ENCODE measurements around the gene NET1. TPM values are rescaled to one million over a fixed set of nuclear protein-coding genes. Genes with fewer than 3 reads are reported as not detected.

NET1 gene
- polyA plus RNA-seq, 1 experiment = 62.5 TPM

DNA sequence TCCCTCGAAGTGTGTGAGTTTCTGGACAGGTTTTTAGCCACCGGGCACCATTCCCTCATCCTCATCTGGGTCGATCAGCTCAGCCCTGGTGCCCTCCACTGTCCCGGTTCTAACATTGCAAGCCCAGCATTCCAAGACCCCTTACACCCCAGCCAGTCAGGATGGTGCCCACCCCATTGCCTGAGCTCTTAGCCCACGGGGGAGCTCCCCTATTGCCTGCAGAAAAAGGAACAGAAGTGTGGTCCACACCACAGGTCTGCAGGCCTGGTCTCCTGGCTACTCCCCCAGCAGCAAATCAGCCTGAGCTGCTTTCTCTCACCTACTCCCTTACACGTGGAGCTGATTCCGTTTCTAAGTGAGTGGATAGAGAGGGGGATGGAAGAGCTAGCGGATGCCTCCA lies 82.3 kb downstream of the NET1 start:
- ChIA-PET CTCF (interaction anchor here (0.6 kb wide), 1 partner anchor 1426 kb away, joined by 3 read pairs; no protein-coding TSS in a partner anchor), POLR2A (interaction anchor here (0.7 kb wide), 1 partner anchor 78 kb away, joined by 4 read pairs; no protein-coding TSS in a partner anchor)
- H3K27me3 ChIP-seq (ENCODE audit: control insufficient read depth, insufficient read depth, low read length) = no peaks in the 10 kb centered on the region; the same call in 1 of the 2 replicates
- no peaks in the 10 kb centered on the region for H3K36me3 ChIP-seq (ENCODE audit: control insufficient read depth, insufficient read depth, low read length)
- DNase-seq (ENCODE audit: low read depth) = no peak
- TF ChIP-seq, protein P1, sequence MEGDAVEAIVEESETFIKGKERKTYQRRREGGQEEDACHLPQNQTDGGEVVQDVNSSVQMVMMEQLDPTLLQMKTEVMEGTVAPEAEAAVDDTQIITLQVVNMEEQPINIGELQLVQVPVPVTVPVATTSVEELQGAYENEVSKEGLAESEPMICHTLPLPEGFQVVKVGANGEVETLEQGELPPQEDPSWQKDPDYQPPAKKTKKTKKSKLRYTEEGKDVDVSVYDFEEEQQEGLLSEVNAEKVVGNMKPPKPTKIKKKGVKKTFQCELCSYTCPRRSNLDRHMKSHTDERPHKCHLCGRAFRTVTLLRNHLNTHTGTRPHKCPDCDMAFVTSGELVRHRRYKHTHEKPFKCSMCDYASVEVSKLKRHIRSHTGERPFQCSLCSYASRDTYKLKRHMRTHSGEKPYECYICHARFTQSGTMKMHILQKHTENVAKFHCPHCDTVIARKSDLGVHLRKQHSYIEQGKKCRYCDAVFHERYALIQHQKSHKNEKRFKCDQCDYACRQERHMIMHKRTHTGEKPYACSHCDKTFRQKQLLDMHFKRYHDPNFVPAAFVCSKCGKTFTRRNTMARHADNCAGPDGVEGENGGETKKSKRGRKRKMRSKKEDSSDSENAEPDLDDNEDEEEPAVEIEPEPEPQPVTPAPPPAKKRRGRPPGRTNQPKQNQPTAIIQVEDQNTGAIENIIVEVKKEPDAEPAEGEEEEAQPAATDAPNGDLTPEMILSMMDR (IDR thresholded peaks at IDR 0.05; ENCODE audit: insufficient read depth, low read depth, low read length) = no peak
- H3K4me3 ChIP-seq (ENCODE audit: low read depth, low read length) = no peak overlapping the region

DNA sequence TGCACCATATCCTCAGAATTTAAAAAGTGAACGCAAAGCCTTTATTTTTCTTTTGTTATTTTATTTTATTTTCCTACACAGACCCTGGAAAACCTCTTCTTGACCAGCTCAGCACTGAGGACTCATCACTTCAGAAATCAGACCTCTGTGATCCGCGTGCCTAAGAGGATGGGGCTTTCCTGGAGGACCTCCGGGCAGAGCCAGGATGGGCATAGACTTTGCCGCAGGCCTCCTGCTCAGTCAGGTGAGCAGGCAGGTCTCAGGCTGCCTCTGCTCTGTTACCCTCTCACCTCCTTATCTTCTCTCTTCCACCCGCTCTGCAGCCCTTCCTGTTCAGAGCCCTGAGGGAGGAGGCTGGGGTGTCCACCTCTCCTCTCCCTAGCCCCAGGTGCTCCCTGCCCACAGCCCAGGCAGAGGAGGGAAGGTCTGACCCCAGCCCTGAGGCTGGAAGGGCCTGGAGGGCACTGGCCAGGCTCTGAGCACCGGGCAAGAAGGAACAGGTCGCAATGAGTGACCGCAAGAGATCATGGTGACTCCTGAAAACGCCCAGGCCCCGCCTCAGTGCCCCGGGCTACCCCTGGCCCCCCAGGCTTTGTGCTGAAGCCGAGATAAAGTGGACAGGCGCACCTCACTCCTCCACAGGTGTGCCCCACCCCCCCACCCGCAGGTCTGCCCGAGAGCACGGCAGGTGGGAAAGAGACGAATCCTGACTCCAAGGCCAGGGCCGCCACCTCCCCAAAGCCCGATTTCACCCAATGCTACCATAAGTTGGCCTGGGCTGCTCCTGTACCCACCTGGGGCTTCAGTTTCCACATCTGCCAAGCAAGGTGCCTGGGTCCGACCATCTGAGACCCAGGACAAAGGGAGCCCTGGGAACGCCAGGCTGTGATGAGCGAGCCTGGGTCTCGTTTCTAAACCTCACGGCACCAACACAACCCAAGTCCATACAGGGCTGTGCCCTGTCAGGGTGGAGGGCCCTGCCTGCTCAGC lies 84.2 kb downstream of the NET1 start:
- TF ChIP-seq, protein P1 (IDR thresholded peaks at IDR 0.05; ENCODE audit: insufficient read depth, low read depth, low read length) = no peak
- CTCF ChIA-PET = no interaction called here
- DNase-seq (ENCODE audit: low read depth) = no peak

DNA sequence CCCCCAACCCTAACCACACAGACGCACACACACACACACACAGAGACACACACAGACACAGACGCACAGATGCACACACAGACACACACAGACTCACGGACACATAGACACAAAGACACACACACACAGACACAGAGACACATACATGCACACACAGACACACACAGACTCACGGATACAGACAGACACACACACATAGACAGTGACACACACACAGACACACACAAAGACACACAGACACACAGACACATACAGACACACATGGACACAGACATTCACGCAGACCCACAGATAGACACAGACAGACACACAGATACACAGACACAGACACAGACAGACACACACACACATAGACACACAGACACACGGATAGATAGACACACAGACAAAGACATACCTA lies 84.9 kb downstream of the NET1 start:
- ChIA-PET CTCF (no interaction called here), POLR2A (no interaction called here)
- TF ChIP-seq, protein P1 (IDR thresholded peaks at IDR 0.05; ENCODE audit: insufficient read depth, low read depth, low read length) = no peak

More for the DNA sequence above, 84.2 kb downstream of the NET1 start:
- POLR2A ChIA-PET = no interaction called here
- Histone ChIP-seq H3K4me3 (ENCODE audit: low read depth, low read length) (no peak overlapping the region), H3K36me3 (ENCODE audit: control insufficient read depth, insufficient read depth, low read length) (no peaks in the 10 kb centered on the region), H3K27me3 (ENCODE audit: control insufficient read depth, insufficient read depth, low read length) (peaks cover 5% of the 10 kb centered on the region)

DNA sequence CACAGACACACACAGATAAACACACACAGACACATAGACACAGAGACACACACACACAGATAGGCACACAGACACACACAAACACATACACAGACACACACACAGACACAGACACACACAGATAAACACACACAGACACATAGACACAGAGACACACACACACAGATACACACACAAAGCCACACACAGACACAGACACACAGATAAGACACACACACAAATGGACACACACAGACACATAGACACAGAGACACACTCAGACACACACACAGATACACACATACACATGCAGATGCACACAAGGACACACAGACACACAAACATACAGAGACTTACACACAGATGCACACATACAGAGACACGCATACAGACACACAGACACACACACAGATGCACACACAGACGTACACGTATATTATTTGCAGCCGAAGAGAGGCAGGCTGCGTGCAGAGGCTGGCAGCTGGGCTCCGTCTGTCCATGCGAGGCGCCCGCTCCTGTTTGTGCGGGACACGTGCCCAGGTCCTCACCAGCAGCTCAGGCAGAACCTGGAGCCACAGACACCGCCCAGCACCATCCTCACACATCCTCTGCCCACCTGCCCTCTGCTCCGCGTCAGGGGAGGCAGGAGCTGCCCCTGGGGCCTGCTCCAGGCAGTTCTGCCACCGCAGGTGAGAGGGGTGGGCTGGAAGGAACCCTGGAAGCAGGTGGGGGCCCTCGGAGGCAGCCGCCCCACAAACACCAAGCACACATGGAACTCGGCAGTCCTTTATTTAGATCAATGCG lies 85.8 kb downstream of the NET1 start:
- Histone ChIP-seq H3K4me3 (ENCODE audit: low read depth, low read length) (no peak overlapping the region), H3K27me3 (ENCODE audit: control insufficient read depth, insufficient read depth, low read length) (peaks cover 7% of the 10 kb centered on the region), H3K36me3 (ENCODE audit: control insufficient read depth, insufficient read depth, low read length) (no peaks in the 10 kb centered on the region)
- POLR2A ChIA-PET = no interaction called here
- TF ChIP-seq, protein P1 (IDR thresholded peaks at IDR 0.05; ENCODE audit: insufficient read depth, low read depth, low read length) = no peak
- no peak for DNase-seq (ENCODE audit: low read depth)
- CTCF ChIA-PET = no interaction called here

More for the DNA sequence above, 84.9 kb downstream of the NET1 start:
- Histone ChIP-seq H3K36me3 (ENCODE audit: control insufficient read depth, insufficient read depth, low read length) (no peaks in the 10 kb centered on the region), H3K4me3 (ENCODE audit: low read depth, low read length) (no peak overlapping the region), H3K27me3 (ENCODE audit: control insufficient read depth, insufficient read depth, low read length) (peaks cover 5% of the 10 kb centered on the region)
- no peak for DNase-seq (ENCODE audit: low read depth)
